Mononuclear cell (primary cell): ENCODE measurements around the gene ZBTB46. TPM values are rescaled to one million over a fixed set of nuclear protein-coding genes. Genes with fewer than 3 reads are reported as not detected.
"Not testable (repeated sequence)": the region's sequence is repeated elsewhere in the genome, so short reads cannot be mapped to it uniquely, and the experiment has no call there.

Experiments
- H3K27me3 ChIP-seq: 2 replicates; pipeline ENCODE4 v1.6.0; 2011; ENCODE audit warnings: low read length, control low read depth; ENCODE audit not compliant: insufficient read depth
- H3K4me1 ChIP-seq: 2 replicates; pipeline ENCODE4 v1.5.1; 2011; ENCODE audit warnings: mild to moderate bottlenecking, low read length, control low read depth; ENCODE audit not compliant: insufficient read depth
- H3K4me3 ChIP-seq: 2 replicates; pipeline ENCODE4 v1.5.1; 2011; ENCODE audit warnings: mild to moderate bottlenecking, low read length, moderate library complexity
- H3K9me3 ChIP-seq: 2 replicates; pipeline ENCODE4 v1.5.1; 2011; ENCODE audit warnings: low read depth, mild to moderate bottlenecking, control low read depth, low read length
- total RNA-seq: library from RNA; depleted of rRNA; stranded (reverse); fragments of >200 nt; gene quantifications from one replicate; pipeline ENCODE4 v1.2.3, GENCODE V29; 2012

The ZBTB46 gene
- total RNA-seq, 1 donor = 2.1 TPM

GRCh38 chr20:63861981-63862901 is 31.2 kb upstream of the ZBTB46 start:
- no peaks in the 10 kb centered on the region for H3K27me3 ChIP-seq
- no peaks in the 10 kb centered on the region for H3K9me3 ChIP-seq
- no peak overlapping the region for H3K4me3 ChIP-seq
- H3K4me1 ChIP-seq = peaks cover 80% of the 10 kb centered on the region

GRCh38 chr20:63861365-63861934 is 30.4 kb upstream of the ZBTB46 start, which contains the start of gene ABHD16B:
Gene ABHD16B, plus strand, starts transcription at chr20:63861498. Its CDS starts 43 bp downstream, at chr20:63861541.
- H3K27me3 ChIP-seq = no peaks in the 10 kb centered on the region
- no peak within 1 kb of the TSS for H3K4me3 ChIP-seq
- no peaks in the 10 kb centered on the region for H3K9me3 ChIP-seq
- H3K4me1 ChIP-seq = peaks cover 72% of the 10 kb centered on the region

- no peak overlapping the region for H3K4me3 ChIP-seq
- no peaks in the 10 kb centered on the region for H3K27me3 ChIP-seq
- H3K4me1 ChIP-seq = peaks cover 63% of the 10 kb centered on the region
- H3K9me3 ChIP-seq = no peaks in the 10 kb centered on the region
Observed at GRCh38 chr20:63860325-63861051, 29.4 kb upstream of the ZBTB46 start.

GRCh38 chr20:63859166-63859699 is 28.2 kb upstream of the ZBTB46 start:
- Histone ChIP-seq H3K4me1 (peaks cover 75% of the 10 kb centered on the region), H3K27me3 (no peaks in the 10 kb centered on the region), H3K9me3 (no peaks in the 10 kb centered on the region), H3K4me3 (no peak overlapping the region)

GRCh38 chr20:63858393-63859165 is 27.5 kb upstream of the ZBTB46 start:
- H3K27me3 ChIP-seq = no peaks in the 10 kb centered on the region
- H3K4me1 ChIP-seq = peaks cover 77% of the 10 kb centered on the region
- no peaks in the 10 kb centered on the region for H3K9me3 ChIP-seq
- no peak overlapping the region for H3K4me3 ChIP-seq

- Histone ChIP-seq H3K27me3 (no peaks in the 10 kb centered on the region), H3K4me3 (no peak overlapping the region), H3K4me1 (peaks cover 73% of the 10 kb centered on the region), H3K9me3 (no peaks in the 10 kb centered on the region)
Observed at GRCh38 chr20:63857764-63858392, 26.8 kb upstream of the ZBTB46 start.

GRCh38 chr20:63856098-63856511 is 25.0 kb upstream of the ZBTB46 start:
- no peaks in the 10 kb centered on the region for H3K9me3 ChIP-seq
- H3K4me1 ChIP-seq = peaks cover 62% of the 10 kb centered on the region
- no peak overlapping the region for H3K4me3 ChIP-seq
- no peaks in the 10 kb centered on the region for H3K27me3 ChIP-seq

- H3K4me1 ChIP-seq = peaks cover 57% of the 10 kb centered on the region
- H3K27me3 ChIP-seq = no peaks in the 10 kb centered on the region
- H3K9me3 ChIP-seq = no peaks in the 10 kb centered on the region
- H3K4me3 ChIP-seq = no peak overlapping the region
Observed at GRCh38 chr20:63855363-63856097, 24.5 kb upstream of the ZBTB46 start.

GRCh38 chr20:63854766-63855362 is 23.8 kb upstream of the ZBTB46 start:
- Histone ChIP-seq H3K4me1 (peaks cover 50% of the 10 kb centered on the region), H3K27me3 (no peaks in the 10 kb centered on the region), H3K4me3 (no peak overlapping the region)

GRCh38 chr20:63854069-63854765 is 23.2 kb upstream of the ZBTB46 start:
- Histone ChIP-seq H3K4me1 (peaks cover 44% of the 10 kb centered on the region), H3K4me3 (no peak overlapping the region), H3K9me3 (no peaks in the 10 kb centered on the region), H3K27me3 (no peaks in the 10 kb centered on the region)

More at GRCh38 chr20:63854766-63855362, 23.8 kb upstream of the ZBTB46 start:
- no peaks in the 10 kb centered on the region for H3K9me3 ChIP-seq

GRCh38 chr20:63853733-63854068 is 22.6 kb upstream of the ZBTB46 start:
- not testable (repeated sequence) for H3K27me3 ChIP-seq, H3K9me3 ChIP-seq, H3K4me3 ChIP-seq
- peaks cover 38% of the 10 kb centered on the region for H3K4me1 ChIP-seq

GRCh38 chr20:63851548-63851943 is 20.5 kb upstream of the ZBTB46 start:
- H3K27me3 ChIP-seq, H3K4me3 ChIP-seq: not testable (repeated sequence)
- peaks cover 39% of the 10 kb centered on the region for H3K4me1 ChIP-seq

More at GRCh38 chr20:63851548-63851943, 20.5 kb upstream of the ZBTB46 start:
- not testable (repeated sequence) for H3K9me3 ChIP-seq
